Muscle layer of duodenum (tissue), 2 donors: ENCODE measurements around the gene NSUN7.

Source experiments
- H3K27ac ChIP-seq: one replicate; pipeline ENCODE4 v1.7.0; 2013; ENCODE audit warnings: mild to moderate bottlenecking, low read length
- H3K27me3 ChIP-seq: one replicate; pipeline ENCODE4 v1.7.0; 2013; ENCODE audit warnings: low read depth, mild to moderate bottlenecking, control low read depth, low read length
- H3K36me3 ChIP-seq, 2 donors: one replicate each; pipeline ENCODE4 v1.7.0; 2013; ENCODE audit warnings: low read length in 2 of 2, control low read depth in 1 of 2, mild to moderate bottlenecking in 1 of 2; ENCODE audit not compliant: insufficient read depth in 2 of 2, control insufficient read depth in 1 of 2
- H3K4me1 ChIP-seq, 2 donors: one replicate each; pipeline ENCODE4 v1.7.0; 2013; ENCODE audit warnings: low read length in 2 of 2, mild to moderate bottlenecking in 2 of 2, control low read depth in 1 of 2, moderate library complexity in 1 of 2; ENCODE audit not compliant: insufficient read depth in 2 of 2, control insufficient read depth in 1 of 2
- H3K4me3 ChIP-seq, 2 donors: one replicate each; pipeline ENCODE4 v1.7.0; 2013; ENCODE audit warnings: low read length in 2 of 2, low read depth in 1 of 2, mild to moderate bottlenecking in 1 of 2
- H3K9me3 ChIP-seq, 2 donors: one replicate each; pipeline ENCODE4 v1.7.0; 2013; ENCODE audit warnings: low read length in 2 of 2, control low read depth in 1 of 2, mild to moderate bottlenecking in 1 of 2; ENCODE audit not compliant: control insufficient read depth in 1 of 2
- donor health status: healthy.

The NSUN7 gene

GRCh38 chr4:40737879-40738278, 11.9 kb upstream of the NSUN7 start:
- Histone ChIP-seq H3K9me3 (no peaks in the 10 kb centered on the region), H3K4me3 (no peak overlapping the region), H3K27ac (no peak overlapping the region), H3K4me1 (no peaks in the 10 kb centered on the region), H3K36me3 (no peaks in the 10 kb centered on the region), H3K27me3 (no peaks in the 10 kb centered on the region)

GRCh38 chr4:40739347-40739746, 10.4 kb upstream of the NSUN7 start:
- no peaks in the 10 kb centered on the region for H3K36me3 ChIP-seq
- H3K4me1 ChIP-seq = no peaks in the 10 kb centered on the region
- no peak overlapping the region for H3K27ac ChIP-seq
- H3K27me3 ChIP-seq = no peaks in the 10 kb centered on the region
- no peaks in the 10 kb centered on the region for H3K9me3 ChIP-seq
- H3K4me3 ChIP-seq = no peak overlapping the region

GRCh38 chr4:40744218-40744617, 5.5 kb upstream of the NSUN7 start:
- Histone ChIP-seq H3K9me3 (no peaks in the 10 kb centered on the region), H3K27ac (no peak overlapping the region), H3K4me3 (no peak overlapping the region), H3K4me1 (no peaks in the 10 kb centered on the region), H3K27me3 (no peaks in the 10 kb centered on the region), H3K36me3 (no peaks in the 10 kb centered on the region)

DNA sequence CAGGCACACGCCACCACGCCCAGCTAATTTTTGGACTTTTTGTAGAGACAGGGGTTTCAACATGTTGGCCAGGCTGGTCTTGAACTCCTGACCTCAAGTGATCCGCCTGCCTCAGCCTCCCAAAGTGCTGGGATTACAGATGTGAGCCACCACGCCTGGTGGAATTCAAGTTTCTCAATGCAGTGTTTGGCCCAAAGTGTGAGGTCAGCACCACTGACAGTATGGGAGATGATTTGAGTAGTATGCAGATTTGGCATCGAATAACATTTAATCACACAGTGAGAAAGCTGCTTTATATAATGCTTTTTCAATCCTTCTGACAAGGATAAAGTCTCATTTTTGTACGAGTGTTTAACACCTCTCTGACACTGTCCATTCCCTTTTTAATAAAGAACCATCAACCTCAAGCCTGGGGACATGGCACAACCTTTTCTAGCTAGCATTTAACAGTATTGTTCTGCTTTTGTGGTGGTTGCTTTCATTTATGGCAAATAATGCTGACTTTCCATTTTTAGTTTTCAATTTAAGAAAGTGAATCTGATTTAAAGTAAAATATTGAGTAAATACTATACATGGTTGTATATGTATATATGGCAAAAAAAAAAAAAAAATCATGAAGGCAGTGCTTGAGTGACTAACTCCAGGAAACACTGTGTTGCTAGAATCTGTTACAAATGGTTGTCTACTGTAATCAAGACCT, 4.3 kb upstream of the NSUN7 start:
- no peak overlapping the region for H3K27ac ChIP-seq
- no peaks in the 10 kb centered on the region for H3K27me3 ChIP-seq
- no peaks in the 10 kb centered on the region for H3K4me1 ChIP-seq
- H3K36me3 ChIP-seq = no peaks in the 10 kb centered on the region
- H3K4me3 ChIP-seq = no peak overlapping the region
- H3K9me3 ChIP-seq = no peaks in the 10 kb centered on the region

DNA sequence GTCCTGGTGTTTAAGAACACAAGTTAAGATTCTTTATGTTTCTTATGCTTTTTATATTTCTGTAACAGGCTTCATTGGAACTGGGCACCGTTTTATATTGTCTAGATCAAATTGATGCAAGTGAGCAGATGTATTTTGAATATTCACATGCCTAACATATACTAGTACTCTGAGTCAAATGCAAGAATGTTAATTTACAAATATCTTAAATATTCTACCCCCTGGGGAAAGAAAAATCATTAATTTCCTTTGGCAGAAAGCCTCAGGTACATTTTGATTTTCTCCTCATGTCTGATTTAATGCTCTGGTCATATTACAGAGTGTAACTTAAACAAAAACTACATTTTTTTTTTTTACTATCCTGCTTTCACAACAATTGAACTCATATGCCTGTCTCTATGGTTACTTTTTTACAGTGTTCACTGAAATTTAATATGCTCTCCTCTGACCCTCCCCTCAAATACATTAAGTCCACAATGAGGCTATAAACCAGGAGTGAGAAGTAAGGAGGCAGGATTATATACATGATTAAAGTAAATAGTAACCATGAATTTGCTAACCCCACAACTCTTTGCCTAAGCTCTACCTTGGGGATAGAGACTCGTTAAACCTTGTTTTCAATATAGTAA, 2.4 kb upstream of the NSUN7 start:
- Histone ChIP-seq H3K9me3 (no peaks in the 10 kb centered on the region), H3K27me3 (no peaks in the 10 kb centered on the region), H3K4me1 (no peaks in the 10 kb centered on the region), H3K27ac (no peak overlapping the region), H3K36me3 (no peaks in the 10 kb centered on the region), H3K4me3 (no peak overlapping the region)

DNA sequence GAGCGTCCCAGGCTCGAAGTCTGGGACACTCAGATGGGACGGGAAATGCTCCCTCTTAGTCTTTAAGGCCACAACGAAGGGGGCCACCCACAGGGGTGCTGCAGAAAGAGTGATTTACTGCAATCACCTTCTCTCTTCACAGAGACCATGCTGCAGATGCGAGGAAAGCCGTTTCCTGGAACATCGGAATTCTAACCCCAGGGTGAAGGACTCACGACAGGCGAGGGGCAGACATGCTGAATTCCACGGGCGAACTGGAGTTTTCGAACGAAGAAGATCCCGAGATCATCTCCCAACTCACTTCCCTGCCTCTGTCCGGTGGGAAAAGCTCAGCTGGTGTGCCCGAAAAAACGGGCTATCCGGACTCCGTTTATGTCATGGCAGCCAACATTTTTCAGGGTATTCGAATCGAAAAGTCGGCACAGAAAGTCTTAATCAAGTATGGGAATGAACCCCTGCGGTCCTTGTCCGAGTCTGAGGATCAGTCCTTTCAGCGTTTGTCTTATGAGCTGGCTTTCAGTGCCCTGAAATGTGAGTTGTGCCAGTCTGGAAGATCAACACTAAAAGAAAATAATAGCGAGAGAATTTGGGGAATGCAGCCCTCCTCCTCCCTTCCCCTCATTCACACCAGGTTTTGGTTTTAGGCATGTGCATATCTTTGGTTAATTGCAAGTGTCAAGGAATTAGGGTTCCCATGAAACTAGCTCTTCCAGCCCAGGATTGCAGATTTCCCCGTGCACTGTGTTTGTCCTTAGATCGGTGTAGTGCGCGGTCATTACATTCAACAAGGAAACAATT, 905 bp downstream of the NSUN7 start:
- Histone ChIP-seq H3K27ac (peak overlapping the region; percentile 18), H3K4me1 (no peaks in the 10 kb centered on the region), H3K36me3 (no peaks in the 10 kb centered on the region), H3K9me3 (no peaks in the 10 kb centered on the region), H3K4me3 (peak overlapping the region; percentile 59 to 73), H3K27me3 (no peaks in the 10 kb centered on the region)

DNA sequence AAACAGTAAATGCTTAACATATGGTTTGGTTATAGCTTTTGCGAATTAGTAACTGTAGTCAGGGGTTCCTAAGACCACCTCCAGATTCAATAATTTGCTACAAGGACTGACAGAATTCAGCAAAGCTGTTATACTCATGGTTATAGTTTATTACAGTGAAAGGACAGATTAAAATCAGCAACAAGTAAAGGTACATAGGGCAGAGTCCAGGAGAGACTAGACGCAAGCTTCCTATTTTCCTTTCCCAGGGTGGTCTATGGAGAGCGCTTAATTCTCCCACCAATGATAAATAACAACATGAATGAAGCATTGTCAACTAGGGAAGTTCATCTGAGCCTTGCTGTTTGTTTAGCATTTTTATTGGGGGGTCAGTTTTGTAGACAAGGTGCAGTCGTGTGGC, 5.9 kb downstream of the NSUN7 start:
- Histone ChIP-seq H3K4me3 (no peak overlapping the region), H3K4me1 (no peaks in the 10 kb centered on the region), H3K36me3 (no peaks in the 10 kb centered on the region), H3K27ac (no peak overlapping the region), H3K27me3 (no peaks in the 10 kb centered on the region), H3K9me3 (no peaks in the 10 kb centered on the region)

- H3K27ac ChIP-seq = no peak overlapping the region
- no peaks in the 10 kb centered on the region for H3K27me3 ChIP-seq
- no peaks in the 10 kb centered on the region for H3K36me3 ChIP-seq
- H3K4me3 ChIP-seq = no peak overlapping the region
- H3K4me1 ChIP-seq = no peaks in the 10 kb centered on the region
- H3K9me3 ChIP-seq = no peaks in the 10 kb centered on the region
These were observed 13.5 kb downstream of the NSUN7 start for GRCh38 chr4:40763228-40763716.

DNA sequence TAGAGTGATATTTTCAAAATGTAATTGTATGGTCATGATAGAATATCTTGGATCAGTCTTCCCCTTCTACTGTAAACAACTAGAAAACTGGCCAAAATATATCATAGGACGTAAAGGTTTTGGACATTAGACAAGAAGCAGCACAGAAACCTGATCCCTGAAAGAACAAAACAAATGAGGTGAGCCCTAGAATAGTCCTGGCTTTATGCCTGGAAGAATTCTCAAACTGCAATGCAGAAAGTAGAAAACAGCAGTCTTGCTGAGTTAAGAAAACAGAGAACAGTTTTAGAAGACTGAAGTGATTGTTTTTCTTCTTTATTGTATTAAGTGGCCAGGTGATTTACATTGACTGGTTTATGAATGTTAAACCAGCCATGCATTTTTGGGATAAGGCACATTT, 19.5 kb downstream of the NSUN7 start:
- no peaks in the 10 kb centered on the region for H3K36me3 ChIP-seq
- peaks cover 0 to 3% of the 10 kb centered on the region in 2 donors for H3K4me1 ChIP-seq
- H3K9me3 ChIP-seq = no peaks in the 10 kb centered on the region
- H3K27ac ChIP-seq = no peak overlapping the region
- no peak overlapping the region for H3K4me3 ChIP-seq
- H3K27me3 ChIP-seq = no peaks in the 10 kb centered on the region

- no peaks in the 10 kb centered on the region for H3K27me3 ChIP-seq
- peaks cover 0 to 4% of the 10 kb centered on the region in 2 donors for H3K36me3 ChIP-seq
- H3K4me3 ChIP-seq = no peak overlapping the region
- no peak overlapping the region for H3K27ac ChIP-seq
- no peaks in the 10 kb centered on the region for H3K4me1 ChIP-seq
- H3K9me3 ChIP-seq = no peaks in the 10 kb centered on the region
These were observed 28.3 kb downstream of the NSUN7 start for GRCh38 chr4:40778090-40778489.

- Histone ChIP-seq H3K9me3 (no peaks in the 10 kb centered on the region), H3K4me3 (no peak overlapping the region), H3K27ac (no peak overlapping the region), H3K27me3 (no peaks in the 10 kb centered on the region), H3K4me1 (no peaks in the 10 kb centered on the region), H3K36me3 (peaks cover 0 to 4% of the 10 kb centered on the region in 2 donors)
These were observed 33.1 kb downstream of the NSUN7 start for GRCh38 chr4:40782876-40783275.
